GM21723 (cell line): ENCODE measurements around the gene MPHOSPH6.
A peak's percentile ranks its signal among the peaks of the same experiment; 100 is the strongest.
"Not testable (repeated sequence)": the region's sequence is repeated elsewhere in the genome, so short reads cannot be mapped to it uniquely, and the experiment has no call there.

ENCODE experiments used
- ATAC-seq: cut with Tn5 transposase; IDR thresholded peaks from one replicate; pipeline ENCODE4 v1.9.1; 2021; ENCODE audit warnings: mild to moderate bottlenecking, moderate library complexity; ENCODE audit not compliant: unreplicated experiment

Gene MPHOSPH6, protein sequence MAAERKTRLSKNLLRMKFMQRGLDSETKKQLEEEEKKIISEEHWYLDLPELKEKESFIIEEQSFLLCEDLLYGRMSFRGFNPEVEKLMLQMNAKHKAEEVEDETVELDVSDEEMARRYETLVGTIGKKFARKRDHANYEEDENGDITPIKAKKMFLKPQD

DNA sequence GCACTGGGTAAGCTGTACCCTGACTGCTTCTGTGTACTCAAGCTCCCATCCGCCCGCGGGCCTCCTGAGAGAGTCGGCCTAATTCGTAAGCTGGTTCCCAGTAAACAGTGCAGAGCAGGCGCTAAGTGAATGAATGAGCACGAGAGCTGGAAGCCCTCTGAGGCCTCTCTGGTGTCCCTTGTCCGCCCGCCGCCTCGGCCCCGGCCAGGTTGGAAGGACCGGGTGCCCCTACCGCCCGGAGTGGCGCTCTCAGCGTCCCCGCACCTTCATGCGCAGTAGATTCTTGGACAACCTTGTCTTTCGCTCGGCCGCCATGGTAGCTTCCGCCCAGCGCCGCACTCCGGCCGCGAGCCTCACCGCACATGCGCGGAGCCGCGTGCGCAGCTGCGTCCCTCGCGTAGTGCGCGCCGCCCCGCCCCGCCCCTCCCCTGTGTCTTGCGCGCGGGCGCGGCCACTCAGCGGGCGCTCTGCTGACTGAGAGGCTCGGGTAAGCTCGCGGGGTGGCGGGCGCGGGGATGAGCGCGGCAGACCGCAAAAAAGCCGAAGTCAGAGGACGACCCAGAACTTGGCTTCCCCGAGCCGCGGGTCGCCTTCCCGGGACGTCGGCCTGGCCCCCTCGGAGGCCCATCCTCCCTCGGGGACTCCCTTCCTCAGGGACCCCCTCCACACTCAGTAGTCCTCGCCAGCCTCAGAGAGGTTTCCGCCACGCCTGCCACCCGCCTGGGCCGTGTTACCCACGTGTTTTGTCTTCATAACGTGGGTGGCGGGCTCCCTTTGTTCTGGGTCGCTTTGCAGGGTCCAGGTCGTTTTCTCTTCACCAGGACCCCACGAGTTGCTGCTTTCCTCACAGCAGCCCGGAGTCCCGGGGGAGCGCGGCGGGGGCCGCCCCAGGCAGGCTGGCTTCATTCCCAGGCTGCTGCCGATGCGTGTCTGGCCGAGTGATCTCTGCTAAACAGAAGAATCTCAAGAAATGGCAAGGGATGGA is at the start of gene MPHOSPH6:
TSS of gene MPHOSPH6 (minus strand) at position 364 of the 985 bp plus-strand sequence. CDS start at position 315, 49 bp downstream.
- peak; percentile 95 for ATAC-seq

DNA sequence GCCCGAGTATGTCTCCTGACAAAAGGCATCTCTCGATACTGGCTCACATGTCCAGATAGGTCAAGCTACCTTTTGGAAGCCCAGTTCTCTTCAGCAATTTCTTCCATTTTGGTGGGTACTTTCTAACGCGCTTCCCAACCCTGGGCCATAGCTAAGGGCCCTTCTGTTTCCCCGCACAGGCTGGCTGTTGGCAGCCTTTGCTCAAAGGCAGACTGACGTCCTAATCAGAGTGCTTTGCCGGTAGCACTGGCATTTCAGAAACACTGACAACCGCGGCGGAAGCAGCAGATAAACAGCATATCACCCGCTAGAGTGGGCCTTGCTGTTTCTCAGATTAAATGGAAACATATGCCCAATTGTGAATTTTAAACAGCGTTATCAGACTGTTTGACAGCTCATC is 49.3 kb upstream of the MPHOSPH6 start:
- no peak for ATAC-seq

GRCh38 chr16:82209314-82209713 is 39.3 kb upstream of the MPHOSPH6 start:
- ATAC-seq = not testable (repeated sequence)

- ATAC-seq = no peak
Observed at GRCh38 chr16:82203198-82203597, 33.2 kb upstream of the MPHOSPH6 start.

DNA sequence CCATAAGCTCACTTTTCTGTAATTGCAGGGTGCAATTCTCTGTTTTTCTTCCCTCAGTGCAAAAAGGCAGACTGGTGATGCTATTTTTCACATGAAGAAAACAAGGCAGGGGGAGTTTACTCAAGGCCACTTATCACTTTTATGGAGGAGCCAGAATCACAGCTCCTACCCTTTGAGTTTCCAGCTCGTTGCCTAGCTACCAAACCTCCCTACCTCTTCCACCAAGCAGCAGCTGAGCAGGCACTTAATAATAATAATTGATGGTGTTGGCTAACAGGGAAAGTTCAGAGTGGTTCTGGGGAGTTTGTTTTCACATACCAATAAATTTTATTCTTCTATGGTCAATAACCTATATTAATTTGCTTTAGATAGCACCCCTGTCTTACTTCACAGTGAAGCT is 31.9 kb upstream of the MPHOSPH6 start:
- no peak for ATAC-seq

- ATAC-seq = no peak
Observed at GRCh38 chr16:82201351-82201750, 31.3 kb upstream of the MPHOSPH6 start.

DNA sequence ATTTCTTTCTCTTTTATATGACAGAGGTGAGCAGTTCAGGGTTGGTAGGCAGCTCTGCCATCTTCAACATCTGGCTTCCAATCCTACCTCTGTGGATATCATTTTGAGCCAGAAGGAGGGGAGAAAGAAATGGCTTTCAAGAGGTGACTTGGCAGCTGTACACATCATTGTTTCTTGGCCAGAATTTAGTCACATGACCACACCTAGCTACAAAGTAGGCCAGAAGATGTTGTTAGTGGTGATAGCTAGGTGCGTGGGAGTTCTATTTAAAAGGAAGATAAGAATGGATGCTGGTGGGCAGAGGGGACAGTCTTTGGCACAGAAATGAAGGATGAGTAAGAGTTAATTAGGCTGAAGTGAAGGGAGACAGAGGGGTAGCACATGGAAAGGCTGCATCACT is 29.2 kb upstream of the MPHOSPH6 start:
- no peak for ATAC-seq

- ATAC-seq = no peak
Observed at GRCh38 chr16:82197540-82198240, 27.7 kb upstream of the MPHOSPH6 start.

- no peak for ATAC-seq
Observed at GRCh38 chr16:82195917-82196494, 26.0 kb upstream of the MPHOSPH6 start.

- no peak for ATAC-seq
Observed at GRCh38 chr16:82194086-82194485, 24.1 kb upstream of the MPHOSPH6 start.

DNA sequence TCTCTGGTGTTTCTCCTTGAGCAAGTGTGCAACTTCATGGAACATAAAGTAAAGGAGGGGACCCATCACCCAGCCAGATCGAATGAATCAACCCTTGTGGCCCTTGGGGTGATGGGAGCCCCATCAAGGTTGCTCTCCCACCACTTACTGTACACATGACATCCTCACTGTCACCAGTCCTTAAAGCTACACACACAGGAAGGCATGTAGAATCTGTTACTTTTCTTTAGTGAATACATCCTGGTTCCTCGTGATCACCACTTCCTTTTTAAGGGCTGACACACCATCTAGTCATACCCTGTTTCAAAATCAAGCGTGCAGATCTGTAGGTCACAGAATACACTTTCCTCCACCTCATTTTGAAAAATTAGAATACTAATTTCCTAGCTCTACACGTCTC is 22.6 kb upstream of the MPHOSPH6 start:
- ATAC-seq = no peak

DNA sequence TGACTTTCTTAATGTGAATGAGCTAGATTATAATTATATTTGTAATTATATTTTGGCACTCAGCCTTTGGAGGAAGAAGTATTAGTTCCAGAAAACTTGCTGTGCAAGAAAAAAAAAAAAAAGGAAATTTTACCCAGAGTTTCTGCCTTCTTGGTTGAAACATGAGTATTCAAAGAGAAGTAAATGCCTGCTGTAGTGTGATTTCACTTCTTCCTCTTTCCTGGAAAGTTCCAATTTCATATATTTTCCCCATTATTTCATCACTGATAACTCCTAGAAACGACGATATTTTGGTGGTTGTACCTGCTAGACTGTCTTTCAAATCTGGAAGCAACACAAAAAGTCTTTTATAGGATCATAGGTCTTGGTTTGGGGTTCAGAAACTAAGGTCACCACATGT is 20.4 kb upstream of the MPHOSPH6 start:
- no peak for ATAC-seq

DNA sequence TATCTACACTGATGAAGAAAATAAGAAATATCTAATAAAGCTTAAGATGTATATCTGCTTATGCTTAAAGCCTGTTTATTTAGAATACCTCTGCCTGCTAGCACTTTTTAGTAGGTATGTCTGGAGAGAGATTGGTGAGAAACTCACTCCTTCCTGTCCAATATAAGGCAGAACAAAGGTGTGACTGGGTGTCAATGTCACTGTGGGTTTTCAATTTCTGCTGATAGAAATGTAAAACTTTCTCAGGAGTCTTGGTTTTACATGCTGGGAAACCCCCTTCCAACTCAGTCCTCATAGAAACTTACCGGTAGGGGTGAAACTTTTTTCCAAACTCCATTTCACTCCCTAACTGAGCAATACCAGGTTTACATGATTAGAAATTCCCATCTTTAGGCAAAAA is 17.8 kb upstream of the MPHOSPH6 start:
- ATAC-seq = no peak

- no peak for ATAC-seq
Observed at GRCh38 chr16:82185012-82185411, 15.0 kb upstream of the MPHOSPH6 start.

- ATAC-seq = no peak
Observed at GRCh38 chr16:82184213-82184612, 14.2 kb upstream of the MPHOSPH6 start.

- no peak for ATAC-seq
Observed at GRCh38 chr16:82183004-82183397, 13.0 kb upstream of the MPHOSPH6 start.

DNA sequence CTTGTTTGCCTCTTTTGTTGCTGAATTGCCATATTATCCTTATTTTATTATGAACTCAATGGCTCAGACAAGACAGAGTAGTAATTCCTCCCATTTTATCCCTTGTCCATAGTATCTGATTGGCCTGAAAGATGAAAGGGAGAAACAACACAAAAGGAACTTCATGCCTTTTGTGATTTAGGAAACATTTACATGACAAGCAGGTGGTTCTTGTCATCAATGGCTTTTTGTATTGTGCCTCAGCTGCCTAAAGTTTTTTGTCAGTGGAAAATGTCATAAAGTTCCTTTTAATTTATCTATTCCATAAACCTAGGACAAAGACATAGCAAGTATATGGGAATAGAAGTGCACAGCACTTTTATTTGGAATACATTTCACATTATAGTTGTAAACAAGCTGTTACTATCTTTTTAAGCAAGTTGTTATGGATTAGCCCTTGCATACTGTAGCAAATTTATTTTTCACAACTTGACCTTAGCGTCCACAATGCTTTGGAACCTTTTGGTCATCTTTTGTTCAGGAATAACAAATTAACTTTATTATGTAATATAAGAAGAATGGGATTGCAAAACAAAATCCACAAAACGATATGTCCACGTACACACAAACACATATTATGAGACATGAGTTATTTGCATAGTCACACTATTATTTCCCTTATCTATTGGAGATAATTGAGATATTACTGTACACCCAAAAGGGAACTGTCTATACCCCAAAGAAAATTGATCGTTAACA is 12.4 kb upstream of the MPHOSPH6 start:
- no peak for ATAC-seq

DNA sequence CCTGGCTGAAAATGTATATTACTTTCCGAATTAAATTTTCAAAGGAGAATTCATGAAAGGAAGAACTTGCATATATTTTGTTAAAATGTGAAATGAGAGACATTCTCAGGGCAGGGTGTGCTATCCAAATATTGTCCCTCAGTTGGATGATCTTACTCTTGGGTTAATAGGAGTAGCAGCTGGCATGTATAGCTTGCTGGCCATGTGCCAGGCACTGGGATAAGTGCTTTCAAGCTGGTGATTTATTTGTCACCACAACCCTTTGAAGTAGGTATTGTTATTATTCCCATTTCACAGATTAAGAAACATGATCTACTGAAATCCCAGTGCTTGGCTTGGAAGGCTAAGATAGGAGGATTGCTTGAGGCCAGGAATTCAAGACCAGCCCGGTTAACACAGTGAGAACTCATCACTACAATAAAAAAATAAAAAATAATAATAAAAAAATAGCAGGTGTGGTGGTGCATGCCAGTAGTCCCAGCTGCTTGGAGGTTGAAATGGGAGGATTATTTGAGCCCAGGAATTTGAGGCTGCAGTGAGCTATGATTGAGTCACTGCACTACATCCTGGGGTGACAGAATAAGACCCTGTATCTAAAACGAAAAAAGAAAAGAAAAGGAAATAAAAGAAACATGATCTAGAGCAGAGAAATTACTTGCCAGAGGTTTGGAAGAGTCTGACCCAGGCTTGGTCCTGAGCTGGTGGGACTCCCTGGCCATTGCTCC is 11.6 kb upstream of the MPHOSPH6 start:
- ATAC-seq = no peak

DNA sequence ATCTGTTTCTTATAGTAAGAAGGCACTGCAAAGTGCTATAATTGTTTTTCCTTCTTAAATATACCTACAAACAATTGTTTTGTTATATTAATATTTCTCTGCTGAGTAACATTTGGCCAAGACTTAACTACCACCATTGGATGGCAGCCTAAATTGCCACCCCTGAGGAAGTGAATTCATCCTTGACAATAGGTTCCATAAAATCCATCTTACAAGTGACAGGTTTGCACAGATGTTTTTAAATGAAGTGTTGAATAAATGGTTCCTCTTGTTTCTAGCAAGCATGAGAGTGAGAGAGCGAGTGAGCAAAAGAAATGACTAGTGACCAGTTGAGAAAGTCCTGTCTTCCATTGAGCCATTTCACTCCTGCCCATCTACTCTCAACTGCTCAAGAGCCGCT is 8.3 kb upstream of the MPHOSPH6 start:
- ATAC-seq = no peak

- no peak for ATAC-seq
Observed at GRCh38 chr16:82177555-82177954, 7.5 kb upstream of the MPHOSPH6 start.
